Measurements from ENCODE around the gene FANCG. TPM values are rescaled to one million over a fixed set of nuclear protein-coding genes. Genes with fewer than 3 reads are reported as not detected.

Gene FANCG
- total RNA-seq, 1 experiment from 2014 or later, result 50.2 TPM

GRCh38 chr9:35070823-35071813 is 8.6 kb downstream of the FANCG start:
- in situ Hi-C loops (cut with HindIII; ENCODE audit: low sequenced_read_pairs), result no loop called here
- no peak for DNase-seq (ENCODE audit: low spot score)

GRCh38 chr9:35069020-35069419 is 10.7 kb downstream of the FANCG start:
- no peak for DNase-seq (ENCODE audit: low spot score)
- in situ Hi-C loops (cut with HindIII; ENCODE audit: low sequenced_read_pairs), result no loop called here

- DNase-seq (ENCODE audit: low spot score), result no peak
- in situ Hi-C loops (cut with HindIII; ENCODE audit: low sequenced_read_pairs), result no loop called here
Measured at GRCh38 chr9:35067056-35067455, 12.7 kb downstream of the FANCG start.

- DNase-seq (ENCODE audit: low spot score), result no peak
- in situ Hi-C loops (cut with HindIII; ENCODE audit: low sequenced_read_pairs), result no loop called here
Measured at GRCh38 chr9:35060548-35061207, 19.1 kb downstream of the FANCG start.

GRCh38 chr9:35059438-35059837 is 20.3 kb downstream of the FANCG start:
- in situ Hi-C loops (cut with HindIII; ENCODE audit: low sequenced_read_pairs), result no loop called here
- no peak for DNase-seq (ENCODE audit: low spot score)

- no peak for DNase-seq (ENCODE audit: low spot score)
- in situ Hi-C loops (cut with HindIII; ENCODE audit: low sequenced_read_pairs), result no loop called here
Measured at GRCh38 chr9:35057271-35057620, 22.5 kb downstream of the FANCG start.

GRCh38 chr9:35056571-35057270 is 23.0 kb downstream of the FANCG start:
- DNase-seq (ENCODE audit: low spot score), result no peak
- in situ Hi-C loops (cut with HindIII; ENCODE audit: low sequenced_read_pairs), result no loop called here

GRCh38 chr9:35054871-35055644 is 24.7 kb downstream of the FANCG start:
- in situ Hi-C loops (cut with HindIII; ENCODE audit: low sequenced_read_pairs), result no loop called here
- no peak for DNase-seq (ENCODE audit: low spot score)

- DNase-seq (ENCODE audit: low spot score), result no peak
- in situ Hi-C loops (cut with HindIII; ENCODE audit: low sequenced_read_pairs), result no loop called here
Measured at GRCh38 chr9:35054185-35054835, 25.4 kb downstream of the FANCG start.

GRCh38 chr9:35051069-35051967 is 28.4 kb downstream of the FANCG start:
- in situ Hi-C loops (cut with HindIII; ENCODE audit: low sequenced_read_pairs), result no loop called here
- peak; percentile 96 for DNase-seq (ENCODE audit: low spot score)

- in situ Hi-C loops (cut with HindIII; ENCODE audit: low sequenced_read_pairs), result no loop called here
- DNase-seq (ENCODE audit: low spot score), result no peak
Measured at GRCh38 chr9:35048511-35048910, 31.2 kb downstream of the FANCG start.

- in situ Hi-C loops (cut with HindIII; ENCODE audit: low sequenced_read_pairs), result no loop called here
- DNase-seq (ENCODE audit: low spot score), result no peak
Measured at GRCh38 chr9:35044071-35044470, 35.7 kb downstream of the FANCG start.

- DNase-seq (ENCODE audit: low spot score), result no peak
- in situ Hi-C loops (cut with HindIII; ENCODE audit: low sequenced_read_pairs), result no loop called here
Measured at GRCh38 chr9:35042891-35043545, 36.7 kb downstream of the FANCG start.

- no peak for DNase-seq (ENCODE audit: low spot score)
- in situ Hi-C loops (cut with HindIII; ENCODE audit: low sequenced_read_pairs), result no loop called here
Measured at GRCh38 chr9:35042081-35042604, 37.6 kb downstream of the FANCG start.

GRCh38 chr9:35035851-35036701 is 43.7 kb downstream of the FANCG start:
- in situ Hi-C loops (cut with HindIII; ENCODE audit: low sequenced_read_pairs), result no loop called here
- no peak for DNase-seq (ENCODE audit: low spot score)

GRCh38 chr9:35033101-35033500 is 46.6 kb downstream of the FANCG start:
- DNase-seq (ENCODE audit: low spot score), result no peak
- in situ Hi-C loops (cut with HindIII; ENCODE audit: low sequenced_read_pairs), result no loop called here

Data from G401 (cell line).